Measurements from ENCODE around the gene NKD1.

NKD1 gene

GRCh38 chr16:50694206-50694605, 146.0 kb downstream of the NKD1 start:
- DNase-seq (ENCODE audit: low read depth in 2 of 2), result no peak

GRCh38 chr16:50695017-50696000, 147.1 kb downstream of the NKD1 start:
- DNase-seq (ENCODE audit: low read depth in 2 of 2), result no peak

GRCh38 chr16:50696126-50696525, 147.9 kb downstream of the NKD1 start:
- no peak for DNase-seq (ENCODE audit: low read depth in 2 of 2)

GRCh38 chr16:50696575-50697420, 148.6 kb downstream of the NKD1 start:
- DNase-seq (ENCODE audit: low read depth in 2 of 2), result no peak

- no peak for DNase-seq (ENCODE audit: low read depth in 2 of 2)
These were observed 149.2 kb downstream of the NKD1 start for GRCh38 chr16:50697421-50697715.

GRCh38 chr16:50697881-50698767, 149.9 kb downstream of the NKD1 start:
- DNase-seq (ENCODE audit: low read depth in 2 of 2), result no peak
